Posterior vena cava (tissue), 2 donors: ENCODE results near the gene IL4R. TPM values are rescaled to one million over a fixed set of nuclear protein-coding genes. Genes with fewer than 3 reads are reported as not detected.
"Not testable (repeated sequence)": the region's sequence is repeated elsewhere in the genome, so short reads cannot be mapped to it uniquely, and the experiment has no call there.

Experiments used
- DNase-seq: peaks from one replicate; pipeline ENCODE4 v3.0.0-alpha.2; 2020; ENCODE audit warnings: low spot score
- intact Hi-C, 2 donors: fragments of 100-400 bp; cut with DNase I; formaldehyde crosslinking; loops; one replicate each; pipeline versions ENCODE4 v1.14.1 to v1.14.2; 2022 to 2023
- total RNA-seq, 2 donors: library from RNA; stranded (reverse); fragmentation: NEBNext Ultra II Directional; extraction: Animal tissue kit (Norgen Biotek cat#: 25700); gene quantifications; one replicate each; pipeline ENCODE4 v1.2.1, GENCODE V29; 2021
- donor health status: DM: yes; HTN: yes; CAD: no.
- donor health status: DM: yes; HTN: yes; CAD: no.

The IL4R gene
- total RNA-seq, 2 donors from 2014 or later = 99.2 to 112 TPM

GRCh38 chr16:27384425-27384824 lies 70.7 kb downstream of the IL4R start:
- intact Hi-C loops = no loop called here

GRCh38 chr16:27385398-27385797 lies 71.6 kb downstream of the IL4R start:
- intact Hi-C loops = no loop called here
- no peak for DNase-seq

More at GRCh38 chr16:27384425-27384824, 70.7 kb downstream of the IL4R start:
- DNase-seq = no peak

- intact Hi-C loops = no loop called here
- no peak for DNase-seq
Observed at GRCh38 chr16:27386674-27387073, 72.9 kb downstream of the IL4R start.

GRCh38 chr16:27387724-27388123 lies 74.0 kb downstream of the IL4R start:
- DNase-seq = no peak
- intact Hi-C loops = loop anchor here in 1 of 2 donors (2.0 kb wide), 1 partner anchor 19 kb away; no protein-coding TSS in a partner anchor

- no peak for DNase-seq
- intact Hi-C loops = loop anchor here in 1 of 2 donors (2.0 kb wide), 1 partner anchor 21 kb away; no protein-coding TSS in a partner anchor
Observed at GRCh38 chr16:27389272-27389961, 75.6 kb downstream of the IL4R start.

GRCh38 chr16:27390151-27390550 lies 76.4 kb downstream of the IL4R start:
- intact Hi-C loops = no loop called here
- DNase-seq = no peak

DNA sequence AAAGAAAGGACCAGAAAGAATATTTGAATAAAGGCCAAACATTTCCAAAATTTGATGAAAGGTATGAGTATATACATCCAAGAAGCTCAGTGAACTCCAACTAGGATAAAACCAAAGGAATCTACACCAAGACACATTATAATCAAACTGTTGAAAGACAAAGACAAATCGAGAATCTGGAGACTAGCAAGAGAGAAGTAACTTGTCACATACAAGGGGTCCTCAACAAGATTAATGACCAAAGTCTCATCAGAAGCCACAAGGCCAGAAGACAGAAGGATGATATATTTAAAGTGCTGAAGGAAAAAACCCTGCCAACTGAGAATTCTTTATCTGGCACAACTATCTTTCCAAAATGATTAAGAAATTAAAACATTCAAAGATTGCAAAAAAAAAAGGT lies 78.9 kb downstream of the IL4R start:
- intact Hi-C loops = no loop called here
- no peak for DNase-seq

GRCh38 chr16:27394516-27394915 lies 80.7 kb downstream of the IL4R start:
- DNase-seq = no peak
- intact Hi-C loops = no loop called here

DNA sequence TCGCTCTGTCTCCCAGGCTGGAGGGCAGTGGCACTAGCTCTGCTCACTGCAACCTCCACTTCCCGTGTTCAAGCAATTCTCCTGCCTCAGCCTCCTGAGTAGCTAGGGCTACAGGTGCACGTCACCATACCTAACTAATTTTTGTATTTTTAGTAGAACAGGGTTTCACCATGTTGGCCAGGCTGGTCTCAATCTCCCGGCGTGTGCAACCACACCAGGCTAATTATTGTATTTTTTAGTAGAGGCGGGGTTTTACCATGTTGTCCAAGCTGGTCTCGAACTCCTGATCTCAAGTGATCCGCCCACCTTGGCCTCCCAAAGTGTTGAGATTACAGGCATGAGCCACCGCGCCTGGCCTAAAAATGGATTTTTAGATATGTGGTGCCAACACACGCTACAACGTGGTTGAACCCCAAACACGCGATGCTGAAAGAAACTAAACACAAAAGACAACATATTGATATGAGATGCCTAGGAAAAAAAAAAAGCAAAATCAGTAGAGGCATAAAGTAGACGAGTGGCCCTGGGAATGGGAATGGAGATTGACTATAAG lies 84.6 kb downstream of the IL4R start:
- DNase-seq, intact Hi-C loops: not testable (repeated sequence)

- DNase-seq = no peak
- intact Hi-C loops = no loop called here
Observed at GRCh38 chr16:27398894-27399853, 85.4 kb downstream of the IL4R start.

DNA sequence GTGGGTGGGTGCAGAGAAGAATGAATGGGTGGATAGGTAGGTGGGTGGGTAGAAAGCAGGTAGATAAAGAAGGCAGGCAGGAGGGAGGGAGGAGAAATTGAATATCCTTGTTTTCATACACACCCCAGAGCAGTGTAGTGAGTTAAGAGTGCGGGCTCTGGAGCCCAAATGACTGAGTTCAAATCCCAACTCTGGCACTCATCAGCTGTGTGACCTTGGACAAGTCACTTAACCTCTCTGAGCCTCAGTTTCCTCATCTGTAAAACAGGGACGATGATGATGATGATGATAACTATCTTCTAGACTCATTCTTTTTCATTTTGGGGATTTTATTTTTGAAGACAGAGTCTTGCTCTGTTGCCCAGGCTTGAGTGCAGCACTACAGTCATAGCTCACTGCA lies 86.2 kb downstream of the IL4R start:
- no peak for DNase-seq
- intact Hi-C loops = no loop called here

DNA sequence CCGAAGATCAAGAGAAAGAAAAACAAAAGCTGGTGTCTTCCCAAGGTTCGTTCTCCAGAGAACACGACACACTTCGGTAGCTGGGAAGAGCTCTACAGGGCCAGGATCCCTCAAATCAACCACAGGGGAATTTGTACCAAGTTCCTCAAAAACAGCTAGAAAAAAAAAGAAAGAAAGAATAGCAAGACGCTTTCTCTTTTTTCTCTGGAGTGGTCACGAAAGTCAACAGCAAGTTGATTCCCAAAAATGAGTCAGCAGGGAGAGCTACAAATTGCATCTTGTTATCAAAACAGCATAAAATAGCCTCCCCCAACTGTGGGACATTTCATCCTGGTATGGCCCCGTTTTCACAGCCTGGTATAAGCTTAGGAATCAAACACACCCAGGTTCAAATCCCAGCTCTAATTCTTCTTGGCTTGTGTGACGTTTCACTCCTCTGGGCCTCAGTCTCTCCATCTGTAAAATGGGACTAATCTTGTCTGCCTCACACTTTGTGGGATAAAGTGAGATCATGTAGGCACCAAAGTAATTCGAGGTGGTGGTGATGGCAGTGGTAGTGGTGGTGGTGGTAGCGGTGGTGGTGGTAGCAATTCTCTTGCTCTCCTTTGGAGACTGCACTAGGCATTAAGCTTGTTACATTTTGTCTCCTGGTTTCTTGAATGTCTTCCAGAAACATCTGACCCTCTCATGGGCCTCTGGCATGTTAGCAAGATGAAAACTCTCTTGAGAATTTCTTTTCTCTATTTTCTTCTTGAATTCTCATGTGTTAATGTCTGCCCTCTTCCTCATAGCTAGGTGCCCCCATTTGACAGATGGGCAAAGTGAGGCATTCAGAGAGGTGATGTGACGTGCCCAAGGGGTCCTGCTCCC lies 87.2 kb downstream of the IL4R start:
- DNase-seq = no peak
- intact Hi-C loops = no loop called here

- peak; percentile 89 for DNase-seq
- intact Hi-C loops = no loop called here
Observed at GRCh38 chr16:27401768-27402568, 88.2 kb downstream of the IL4R start, which contains the start of gene IL21R. Gene IL21R, plus strand, starts transcription at chr16:27402174. Its CDS starts 27,898 bp downstream, at chr16:27430072.

DNA sequence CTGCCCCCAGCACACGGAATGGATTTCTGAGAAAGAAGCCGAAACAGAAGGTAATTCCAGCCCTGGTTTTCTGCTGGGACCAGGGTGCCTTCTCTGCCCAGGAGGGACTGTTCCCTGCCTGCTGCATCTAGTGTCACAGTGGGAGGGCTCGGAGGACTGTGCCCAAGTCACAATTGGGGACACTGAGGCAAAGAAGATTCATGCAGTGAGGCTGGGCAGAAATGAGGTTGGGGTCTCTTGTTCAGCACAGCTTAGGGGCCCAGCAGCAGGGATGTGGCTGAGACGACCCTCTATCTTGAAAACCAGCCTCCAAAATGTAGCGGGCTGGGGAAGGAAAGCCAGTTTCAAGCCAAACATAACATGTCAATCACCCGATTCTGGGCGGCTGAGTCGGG lies 88.8 kb downstream of the IL4R start:
- intact Hi-C loops = no loop called here
- no peak for DNase-seq

DNA sequence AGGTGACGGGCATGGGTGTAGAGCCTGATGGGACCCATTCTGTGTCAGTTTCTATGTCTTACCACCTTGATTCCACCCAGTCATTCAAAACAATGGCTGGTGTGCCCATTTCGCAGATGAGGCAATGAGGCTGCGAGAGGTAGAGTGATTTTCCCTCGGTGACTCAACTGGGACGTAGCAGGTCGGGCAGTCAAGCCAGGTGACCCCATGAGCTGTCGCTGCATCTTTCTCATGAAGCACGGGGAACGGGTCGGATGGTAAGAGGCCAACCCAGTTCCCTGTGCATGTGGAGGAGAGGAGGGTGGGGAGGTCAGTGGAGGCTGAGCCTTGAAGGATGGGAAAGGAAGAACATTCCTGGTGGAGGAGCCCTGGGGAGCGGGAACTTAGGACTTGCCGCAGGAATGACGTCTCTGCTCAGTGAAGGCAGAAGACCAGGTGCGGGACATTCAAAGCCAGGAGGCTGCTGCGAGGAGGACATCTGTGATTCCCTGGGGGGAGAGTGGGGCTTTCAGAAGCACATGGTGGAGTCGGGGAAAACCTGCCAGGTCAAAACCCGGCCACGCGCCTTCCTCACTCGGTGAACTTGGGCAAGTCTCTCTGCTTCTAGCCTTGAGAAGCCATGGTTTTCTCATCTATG lies 89.3 kb downstream of the IL4R start:
- no peak for DNase-seq
- intact Hi-C loops = no loop called here

DNA sequence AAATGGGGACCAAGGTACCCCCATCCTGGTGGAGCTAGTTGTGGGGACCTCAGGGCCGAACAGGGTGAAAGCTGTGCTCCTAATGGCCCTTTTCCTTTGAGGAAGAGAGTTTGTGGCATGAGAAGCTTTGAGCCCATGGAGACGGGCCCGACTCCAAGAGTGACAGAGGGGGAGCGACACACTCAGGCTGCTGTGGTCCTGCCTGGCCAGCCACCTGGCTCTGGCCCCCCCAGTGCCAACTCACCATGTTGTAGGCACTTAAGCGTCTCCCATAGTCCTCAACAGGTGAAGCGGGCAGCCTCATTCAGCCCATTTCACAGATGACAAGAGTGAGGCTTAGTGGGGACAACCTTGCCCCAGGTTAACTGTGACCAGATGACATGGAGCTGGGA lies 89.8 kb downstream of the IL4R start:
- DNase-seq = no peak
- intact Hi-C loops = no loop called here

- intact Hi-C loops = no loop called here
- DNase-seq = no peak
Observed at GRCh38 chr16:27404163-27404823, 90.5 kb downstream of the IL4R start.
